Smooth muscle cell of the brain vasculature (primary cell): ENCODE measurements around the gene RFXANK.
"Not testable (repeated sequence)": the region's sequence is repeated elsewhere in the genome, so short reads cannot be mapped to it uniquely, and the experiment has no call there.

Experiments
- DNase-seq: peaks from one replicate; pipeline ENCODE4 v3.0.0-alpha.2; 2012; ENCODE audit warnings: low read depth, low spot score

The RFXANK gene, protein sequence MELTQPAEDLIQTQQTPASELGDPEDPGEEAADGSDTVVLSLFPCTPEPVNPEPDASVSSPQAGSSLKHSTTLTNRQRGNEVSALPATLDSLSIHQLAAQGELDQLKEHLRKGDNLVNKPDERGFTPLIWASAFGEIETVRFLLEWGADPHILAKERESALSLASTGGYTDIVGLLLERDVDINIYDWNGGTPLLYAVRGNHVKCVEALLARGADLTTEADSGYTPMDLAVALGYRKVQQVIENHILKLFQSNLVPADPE

GRCh38 chr19:19192078-19192882 is at the start of gene RFXANK, which contains the start of gene BORCS8:
Gene RFXANK, plus strand, starts transcription at chr19:19192258. Its CDS starts 1,689 bp downstream, at chr19:19193947.
Gene BORCS8, minus strand, starts transcription at chr19:19192152. Its CDS starts 35 bp downstream, at chr19:19192117.
- peak; percentile 98 for DNase-seq

DNA sequence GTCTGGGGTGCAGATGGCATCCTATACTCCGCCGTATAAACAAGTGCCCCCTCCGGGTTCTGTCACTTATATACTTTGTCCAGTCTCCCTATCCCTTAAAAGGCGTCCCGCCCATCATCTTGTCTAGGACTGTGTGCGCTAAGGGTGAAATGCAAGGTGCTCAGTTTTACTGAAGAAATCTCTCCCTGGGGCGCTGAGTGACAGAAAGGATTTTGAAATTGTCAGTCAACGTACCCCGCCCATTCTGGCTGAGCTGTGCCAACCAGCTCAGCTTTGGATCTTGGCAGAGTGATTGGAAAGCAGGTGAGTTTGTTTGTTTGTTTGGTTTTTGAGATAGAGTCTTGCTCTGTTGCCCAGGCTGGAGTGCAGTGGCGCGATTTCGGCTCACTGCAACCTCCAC is 49.7 kb upstream of the RFXANK start:
- DNase-seq: no peak

DNA sequence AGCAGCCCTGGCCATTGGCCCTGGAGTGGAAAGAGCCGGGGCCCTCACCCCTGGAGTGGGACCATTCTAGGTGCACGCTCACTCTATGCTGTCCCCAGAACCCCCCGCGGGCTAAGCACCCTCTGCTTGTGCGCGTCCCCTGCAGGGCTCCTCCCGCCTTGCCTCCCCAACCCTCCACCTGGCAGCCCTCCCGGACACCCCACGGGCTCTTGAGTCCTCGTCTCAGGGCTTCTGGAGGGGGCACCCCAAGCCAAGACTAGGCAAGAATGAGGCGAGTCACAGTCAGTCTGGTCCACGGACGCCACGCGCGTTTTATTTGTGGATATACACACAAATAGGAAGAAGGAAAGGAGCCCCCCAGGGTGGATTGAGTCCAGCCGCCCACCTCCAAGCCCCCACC is 46.8 kb upstream of the RFXANK start:
- DNase-seq: no peak

DNA sequence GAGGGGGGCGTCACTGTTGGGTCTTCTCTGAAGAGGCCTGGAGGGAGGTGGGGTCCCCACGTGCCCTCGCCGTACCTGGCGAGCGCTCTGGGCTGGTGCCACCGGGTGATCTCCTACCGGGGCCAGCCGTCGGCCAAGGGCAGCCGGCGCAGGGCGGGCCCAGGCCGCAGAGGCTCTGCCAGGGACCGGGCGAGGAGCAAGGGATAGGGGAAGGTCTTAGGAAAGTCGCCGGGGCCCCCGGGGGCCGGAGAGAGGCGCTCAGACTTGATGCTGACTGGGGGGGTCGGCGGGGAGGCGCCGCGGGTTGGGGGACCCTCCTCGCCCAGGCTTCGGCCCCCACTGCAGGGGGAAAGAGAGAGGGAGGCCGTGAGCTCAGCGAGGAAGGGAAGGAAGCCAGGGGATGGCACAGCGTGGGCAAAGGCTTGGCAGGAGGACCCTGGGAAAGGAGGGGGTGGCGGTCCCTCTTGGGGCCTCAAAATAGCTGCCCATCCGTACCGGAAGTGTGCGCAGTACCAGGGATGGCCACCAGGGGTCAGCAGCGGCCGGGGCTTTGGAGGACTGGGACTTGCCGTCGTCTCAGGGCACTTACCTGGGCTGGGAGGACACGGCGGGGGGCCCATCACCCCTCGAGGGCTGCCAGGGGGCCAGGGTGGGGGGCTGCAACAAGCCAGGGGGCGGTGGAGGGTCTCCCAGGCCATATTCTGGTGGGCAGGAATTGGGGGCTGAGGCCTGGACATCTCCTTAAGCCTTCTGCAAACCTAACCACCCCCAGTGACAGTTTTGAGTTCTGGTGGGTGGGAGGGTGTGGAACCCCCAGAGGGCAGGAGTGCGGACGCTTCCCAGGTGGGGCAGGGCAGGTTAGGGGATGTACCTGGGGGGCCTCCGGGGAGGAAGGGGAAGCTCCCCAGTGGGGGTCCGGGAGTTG is 46.1 kb upstream of the RFXANK start:
- DNase-seq: peak; percentile 18

- DNase-seq: no peak
Observed at GRCh38 chr19:19146865-19147264, 45.2 kb upstream of the RFXANK start.

DNA sequence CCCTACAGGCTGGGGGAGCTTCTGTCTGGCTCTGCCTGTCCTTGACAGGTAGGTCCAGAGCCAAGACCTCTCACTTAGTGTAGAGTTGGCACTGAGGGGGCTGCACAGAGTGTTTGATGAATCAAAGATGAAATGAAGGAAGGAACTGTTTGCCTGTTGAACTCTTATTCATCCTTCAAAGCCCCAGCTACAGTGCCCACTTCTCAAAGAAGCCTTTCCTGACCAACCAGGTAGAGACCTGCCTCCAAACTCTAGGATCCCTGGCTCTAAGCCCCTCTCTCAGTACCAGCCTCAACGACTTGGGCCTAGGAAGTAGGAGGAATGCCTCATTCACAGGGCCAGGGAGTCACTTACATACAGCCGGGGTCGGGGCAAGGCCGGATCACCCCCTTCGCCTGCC is 44.7 kb upstream of the RFXANK start:
- DNase-seq: no peak

DNA sequence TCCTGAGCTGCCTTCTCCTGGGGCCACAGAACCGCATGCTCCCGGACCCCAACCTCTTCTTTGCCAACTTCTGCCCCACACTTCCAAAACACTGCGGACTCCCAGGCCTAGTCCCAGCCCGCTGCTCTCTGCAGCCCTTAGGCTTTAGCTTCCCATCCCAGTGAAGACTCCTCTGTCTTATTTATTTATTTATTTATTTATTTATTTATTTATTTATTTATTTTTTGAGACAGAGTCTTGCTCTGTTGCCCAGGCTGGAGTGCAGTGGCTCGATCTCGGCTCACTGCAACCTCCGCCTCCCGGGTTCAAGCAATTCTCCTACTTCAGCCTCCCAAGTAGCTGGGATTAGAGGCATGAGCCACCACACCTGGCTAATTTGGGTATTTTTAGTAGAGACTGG is 43.6 kb upstream of the RFXANK start:
- not testable (repeated sequence) for DNase-seq

GRCh38 chr19:19149435-19149834 is 42.6 kb upstream of the RFXANK start:
- no peak for DNase-seq

DNA sequence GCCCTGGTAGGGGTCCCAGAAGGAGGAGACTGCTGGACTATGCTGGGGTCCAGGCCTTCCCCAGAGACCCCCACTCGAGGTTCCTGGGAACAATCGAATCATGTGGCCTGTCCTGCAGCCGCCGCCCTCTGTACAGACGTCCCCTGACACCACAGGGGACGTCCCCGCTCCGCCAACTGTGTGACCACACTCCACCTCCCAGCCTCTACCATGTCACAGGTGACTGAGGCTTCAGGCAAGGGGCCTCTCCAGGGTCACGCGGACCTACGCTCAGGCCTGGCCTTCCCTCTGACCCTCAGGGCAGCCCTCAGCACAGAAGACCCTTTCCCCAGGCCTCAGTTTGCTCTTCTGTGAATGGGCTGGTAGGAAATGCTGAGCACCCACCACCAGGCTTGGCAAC is 40.6 kb upstream of the RFXANK start:
- DNase-seq: no peak

- DNase-seq: no peak
Observed at GRCh38 chr19:19152668-19153384, 39.2 kb upstream of the RFXANK start.

- DNase-seq: no peak
Observed at GRCh38 chr19:19154768-19155494, 37.1 kb upstream of the RFXANK start.

- no peak for DNase-seq
Observed at GRCh38 chr19:19155495-19156219, 36.4 kb upstream of the RFXANK start.

- no peak for DNase-seq
Observed at GRCh38 chr19:19157808-19158207, 34.2 kb upstream of the RFXANK start.

DNA sequence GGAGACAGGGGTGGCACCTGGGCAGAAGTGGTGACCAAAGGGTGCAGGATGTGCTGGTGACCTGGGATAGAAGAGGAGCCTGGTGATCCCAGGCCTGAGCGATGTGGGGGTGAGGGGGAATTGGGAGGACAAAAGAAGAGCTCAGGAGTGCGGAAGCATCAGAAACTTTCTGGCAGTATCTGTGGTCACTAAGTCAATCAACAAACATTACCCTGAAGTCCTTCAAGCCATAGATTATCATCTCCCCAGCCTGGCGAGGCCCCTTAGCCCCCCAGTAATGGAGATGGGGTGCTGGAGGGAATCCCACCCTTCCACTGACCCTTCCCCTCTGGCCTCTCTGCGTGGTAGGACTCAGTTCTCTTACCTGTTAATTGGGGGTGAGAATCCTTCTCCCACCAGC is 32.5 kb upstream of the RFXANK start:
- no peak for DNase-seq

DNA sequence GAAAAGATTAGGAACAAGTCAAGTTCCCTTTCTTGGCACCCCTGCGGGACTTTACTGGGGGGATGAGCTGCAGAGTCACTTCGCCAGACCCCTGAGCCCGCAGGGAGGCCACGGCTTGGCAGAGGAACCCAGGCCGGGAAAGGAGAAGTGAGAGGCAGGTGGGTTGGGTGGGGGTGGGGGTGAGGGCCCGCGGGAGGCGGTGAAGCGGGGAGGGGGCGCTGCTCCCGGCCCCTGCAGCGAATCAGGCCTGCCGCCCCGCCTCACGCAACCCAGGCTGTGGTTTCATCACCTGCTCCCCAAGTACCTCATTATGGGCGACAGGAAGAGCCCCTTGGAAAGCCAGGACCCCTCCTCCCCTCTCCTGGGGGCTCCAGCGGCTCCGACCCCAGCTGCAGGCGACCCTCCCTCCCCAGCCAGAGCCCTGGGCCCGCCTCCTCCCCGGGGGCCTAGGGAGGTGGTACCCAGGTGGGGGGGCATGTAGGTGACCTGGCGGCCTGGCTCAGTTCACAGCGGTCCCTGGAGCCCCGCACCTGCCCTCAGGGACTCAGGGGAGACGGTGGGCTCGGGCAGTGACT is 31.5 kb upstream of the RFXANK start:
- no peak for DNase-seq

- no peak for DNase-seq
Observed at GRCh38 chr19:19162495-19162894, 29.6 kb upstream of the RFXANK start.

DNA sequence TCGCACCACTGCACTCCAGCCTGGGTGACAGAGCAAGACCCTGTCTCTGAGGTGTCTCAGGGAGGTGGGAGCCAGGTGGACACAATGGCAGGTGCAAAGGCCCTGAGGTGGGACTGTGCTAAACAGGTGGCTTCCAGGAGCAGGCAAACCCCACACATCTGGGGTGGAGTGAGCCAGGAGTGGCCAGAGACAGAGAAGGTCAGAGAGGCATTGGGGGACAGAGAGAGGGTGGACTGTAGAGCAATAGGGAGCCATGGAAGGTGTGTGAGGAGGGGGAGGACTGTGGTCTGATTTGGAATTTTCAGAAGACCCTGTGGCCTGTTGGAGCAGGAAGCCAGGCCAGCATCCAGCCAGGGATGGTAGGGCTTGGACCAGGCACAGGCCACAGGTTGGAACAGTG is 26.7 kb upstream of the RFXANK start:
- DNase-seq: no peak

DNA sequence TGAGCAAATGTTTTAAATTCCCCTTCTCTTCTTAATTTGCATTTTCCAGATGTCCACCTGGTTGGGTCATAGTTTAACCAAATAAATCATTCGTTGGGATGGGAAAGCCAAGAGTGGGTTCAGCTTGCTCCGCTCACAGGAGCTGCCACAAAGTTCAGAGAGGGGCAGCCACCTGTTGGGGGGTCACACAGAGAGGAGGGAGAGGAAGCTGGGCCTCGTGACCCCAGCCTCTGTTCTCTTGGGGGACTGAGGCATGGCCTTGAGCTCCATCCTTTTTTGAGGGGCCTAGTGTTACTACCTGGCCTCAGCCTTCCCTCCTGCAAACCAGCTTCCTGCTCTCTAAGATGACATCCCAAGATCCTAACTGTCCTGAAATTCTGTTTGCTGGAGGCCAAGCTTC is 24.4 kb upstream of the RFXANK start:
- DNase-seq: no peak

- DNase-seq: no peak
Observed at GRCh38 chr19:19169236-19170052, 22.6 kb upstream of the RFXANK start.
